ENCODE results near the gene LUC7L. TPM values are rescaled to one million over a fixed set of nuclear protein-coding genes. Genes with fewer than 3 reads are reported as not detected.

Gene LUC7L
- polyA plus RNA-seq, 3 donors, result 103 to 129 (median 117) TPM

- no peak for DNase-seq (ENCODE audit: low read depth in 3 of 3, low spot score in 2 of 3)
These were observed 76.8 kb downstream of the LUC7L start, which contains the start of gene HBZ for GRCh38 chr16:152141-153128. TSS of gene HBZ (plus strand) at chr16:152644. CDS start at chr16:152910, 266 bp downstream.

- DNase-seq (ENCODE audit: low read depth in 3 of 3, low spot score in 2 of 3), result no peak
These were observed 80.1 kb downstream of the LUC7L start for GRCh38 chr16:149024-149660.

- DNase-seq (ENCODE audit: low read depth in 3 of 3, low spot score in 2 of 3), result no peak
These were observed 82.6 kb downstream of the LUC7L start for GRCh38 chr16:146646-147045.

- DNase-seq (ENCODE audit: low read depth in 3 of 3, low spot score in 2 of 3), result no peak
These were observed 84.4 kb downstream of the LUC7L start for GRCh38 chr16:144797-145252.

GRCh38 chr16:143456-143855, 85.8 kb downstream of the LUC7L start:
- no peak for DNase-seq (ENCODE audit: low read depth in 3 of 3, low spot score in 2 of 3)

GRCh38 chr16:143047-143446, 86.2 kb downstream of the LUC7L start:
- no peak for DNase-seq (ENCODE audit: low read depth in 3 of 3, low spot score in 2 of 3)

GRCh38 chr16:142405-142967, 86.8 kb downstream of the LUC7L start:
- DNase-seq (ENCODE audit: low read depth in 3 of 3, low spot score in 2 of 3), result no peak

GRCh38 chr16:140175-140857, 88.9 kb downstream of the LUC7L start:
- no peak for DNase-seq (ENCODE audit: low read depth in 3 of 3, low spot score in 2 of 3)

Other genes with a start within 250 kb of the LUC7L start
- 10 to 100 TPM; 14.7 to 16.5 (median 15.1) TPM for gene POLR3K, start 175.8 kb downstream of the LUC7L start, polyA plus RNA-seq (ENCODE audit: insufficient read length in 3 of 3)
- gene SNRNP25, start 175.6 kb downstream of the LUC7L start, polyA plus RNA-seq (ENCODE audit: insufficient read length in 3 of 3), result 10 to 100 TPM; 40.0 to 54.0 (median 45.0) TPM
- gene RHBDF1, start 156.8 kb downstream of the LUC7L start, polyA plus RNA-seq (ENCODE audit: insufficient read length in 3 of 3), result 10 to 100 TPM; 20.1 to 20.8 (median 20.7) TPM
- 10 to 100 TPM; 16.0 to 19.4 (median 16.1) TPM for gene MPG, start 151.2 kb downstream of the LUC7L start, polyA plus RNA-seq (ENCODE audit: insufficient read length in 3 of 3)
- gene NPRL3, start 90.8 kb downstream of the LUC7L start, polyA plus RNA-seq (ENCODE audit: insufficient read length in 3 of 3), result 10 to 100 TPM; 24.8 to 29.8 (median 24.9) TPM
- gene HBZ, start 76.8 kb downstream of the LUC7L start, polyA plus RNA-seq (ENCODE audit: insufficient read length in 3 of 3), result 1 to 10 TPM in 2 of 3 donors, under 1 TPM in 1; 0.98 to 3.1 (median 1.1) TPM
- gene HBM, start 63.5 kb downstream of the LUC7L start, polyA plus RNA-seq (ENCODE audit: insufficient read length in 3 of 3), result 1 to 10 TPM; 1.7 to 4.0 (median 3.5) TPM
- gene HBA2, start 56.6 kb downstream of the LUC7L start, polyA plus RNA-seq (ENCODE audit: insufficient read length in 3 of 3), result 100 to 1,000 TPM; 754 to 948 (median 905) TPM
- gene HBA1, start 52.8 kb downstream of the LUC7L start, polyA plus RNA-seq (ENCODE audit: insufficient read length in 3 of 3), result 100 to 1,000 TPM; 505 to 589 (median 544) TPM
- under 1 TPM; 0.31 to 0.67 (median 0.39) TPM for gene HBQ1, start 49.0 kb downstream of the LUC7L start, polyA plus RNA-seq (ENCODE audit: insufficient read length in 3 of 3)
- gene FAM234A, start 5.4 kb upstream of the LUC7L start, polyA plus RNA-seq (ENCODE audit: insufficient read length in 3 of 3), result 10 to 100 TPM; 64.6 to 77.8 (median 64.6) TPM
- 1 to 10 TPM in 2 of 3 donors, under 1 TPM in 1; 0.44 to 1.1 (median 1.0) TPM for gene RGS11, start 46.5 kb upstream of the LUC7L start, polyA plus RNA-seq (ENCODE audit: insufficient read length in 3 of 3)
- gene ARHGDIG, start 51.1 kb upstream of the LUC7L start, polyA plus RNA-seq (ENCODE audit: insufficient read length in 3 of 3), result 1 to 10 TPM; 1.5 to 2.6 (median 2.5) TPM
- gene PDIA2, start 53.7 kb upstream of the LUC7L start, polyA plus RNA-seq (ENCODE audit: insufficient read length in 3 of 3), result 1 to 10 TPM in 2 of 3 donors, under 1 TPM in 1; 0.49 to 1.4 (median 1.1) TPM
- gene AXIN1, start 123.3 kb upstream of the LUC7L start, polyA plus RNA-seq (ENCODE audit: insufficient read length in 3 of 3), result 10 to 100 TPM; 15.2 to 17.0 (median 15.5) TPM
- 10 to 100 TPM; 58.9 to 70.6 (median 61.9) TPM for gene MRPL28, start 141.1 kb upstream of the LUC7L start, polyA plus RNA-seq (ENCODE audit: insufficient read length in 3 of 3)
- gene PGAP6, start 152.5 kb upstream of the LUC7L start, polyA plus RNA-seq (ENCODE audit: insufficient read length in 3 of 3), result 10 to 100 TPM; 53.9 to 75.4 (median 66.1) TPM
- 100 to 1,000 TPM in 2 of 3 donors, 10 to 100 TPM in 1; 95.3 to 124 (median 109) TPM for gene NME4, start 167.8 kb upstream of the LUC7L start, polyA plus RNA-seq (ENCODE audit: insufficient read length in 3 of 3)
- gene DECR2, start 172.4 kb upstream of the LUC7L start, polyA plus RNA-seq (ENCODE audit: insufficient read length in 3 of 3), result 10 to 100 TPM; 15.7 to 28.3 (median 21.6) TPM
- gene RAB11FIP3, start 196.2 kb upstream of the LUC7L start, polyA plus RNA-seq (ENCODE audit: insufficient read length in 3 of 3), result 10 to 100 TPM; 65.2 to 95.2 (median 81.0) TPM

Measured in right renal cortex interstitium (tissue), 3 donors.